ENCODE data around the gene ROCK2. TPM values are rescaled to one million over a fixed set of nuclear protein-coding genes. Genes with fewer than 3 reads are reported as not detected.

ROCK2 gene
- total and polyA plus RNA-seq, 2 of the 13 experiments (the other 11 are each of a cell fraction or from before 2014, with no cell fraction given), result 38.1 to 119 TPM

DNA sequence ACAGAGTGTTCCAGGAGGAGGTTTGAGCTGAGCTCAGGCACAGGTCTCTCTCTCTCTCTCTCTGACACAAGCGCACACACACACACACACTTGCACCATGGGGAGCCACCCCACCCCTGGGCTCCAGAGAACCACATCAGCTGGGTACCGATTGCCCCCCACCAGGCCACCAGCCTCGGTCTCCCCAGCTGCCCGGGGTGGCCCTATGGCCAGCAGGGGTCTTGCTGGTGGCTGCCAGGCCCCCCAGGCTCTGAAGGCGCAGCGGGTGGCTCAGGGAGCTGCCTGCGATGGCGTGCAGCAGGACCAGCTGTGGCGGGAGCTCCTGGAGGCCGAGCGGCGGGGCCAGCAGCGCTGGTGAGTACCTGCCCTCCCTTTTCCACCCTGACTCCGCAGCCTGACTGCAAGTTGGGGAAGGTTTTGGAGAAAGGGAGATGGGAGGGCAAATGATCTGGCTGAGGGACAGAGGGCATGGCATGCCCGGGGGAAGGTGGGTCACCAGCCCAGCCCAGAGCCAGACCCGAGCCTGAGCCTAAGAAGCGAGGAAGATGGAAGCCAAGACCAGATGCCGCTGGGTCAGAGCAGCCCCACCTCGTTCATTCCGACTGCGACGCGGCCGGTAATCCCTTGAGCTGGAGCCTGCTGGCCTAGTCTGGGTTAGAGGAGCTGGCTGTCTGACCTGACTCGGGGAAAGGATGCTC lies 211.0 kb downstream of the ROCK2 start (continued):
- TF ChIP-seq SIN3B (IDR thresholded peaks at IDR 0.05; ENCODE audit: low read length), result no peak
- TF ChIP-seq ZNF737 (CRISPR knock-in tag; IDR thresholded peaks at IDR 0.05; ENCODE audit: borderline replicate concordance), result no peak
- TF ChIP-seq ZNF567 (CRISPR knock-in tag; IDR thresholded peaks at IDR 0.05; ENCODE audit: borderline replicate concordance), result no peak
- no peak for TF ChIP-seq RXRB (CRISPR knock-in tag; IDR thresholded peaks at IDR 0.05; ENCODE audit: borderline replicate concordance)
- TF ChIP-seq NFE2L1 (CRISPR knock-in tag; IDR thresholded peaks at IDR 0.05; ENCODE audit: borderline replicate concordance), result no peak
- no peak for TF ChIP-seq ZNF563 (CRISPR knock-in tag; IDR thresholded peaks at IDR 0.05)
- no peak for TF ChIP-seq RELA (CRISPR knock-in tag; IDR thresholded peaks at IDR 0.05)
- TF ChIP-seq ZNF354B (CRISPR knock-in tag; IDR thresholded peaks at IDR 0.05), result no peak
- TF ChIP-seq NFIB (CRISPR knock-in tag; IDR thresholded peaks at IDR 0.05; ENCODE audit: borderline replicate concordance), result no peak
- TF ChIP-seq RFXANK (CRISPR knock-in tag; IDR thresholded peaks at IDR 0.05), result no peak
- TF ChIP-seq ZNF205 (CRISPR knock-in tag; IDR thresholded peaks at IDR 0.05), result peak; percentile 16; the same call in 1 of the 2 replicates
- TF ChIP-seq, protein P1, sequence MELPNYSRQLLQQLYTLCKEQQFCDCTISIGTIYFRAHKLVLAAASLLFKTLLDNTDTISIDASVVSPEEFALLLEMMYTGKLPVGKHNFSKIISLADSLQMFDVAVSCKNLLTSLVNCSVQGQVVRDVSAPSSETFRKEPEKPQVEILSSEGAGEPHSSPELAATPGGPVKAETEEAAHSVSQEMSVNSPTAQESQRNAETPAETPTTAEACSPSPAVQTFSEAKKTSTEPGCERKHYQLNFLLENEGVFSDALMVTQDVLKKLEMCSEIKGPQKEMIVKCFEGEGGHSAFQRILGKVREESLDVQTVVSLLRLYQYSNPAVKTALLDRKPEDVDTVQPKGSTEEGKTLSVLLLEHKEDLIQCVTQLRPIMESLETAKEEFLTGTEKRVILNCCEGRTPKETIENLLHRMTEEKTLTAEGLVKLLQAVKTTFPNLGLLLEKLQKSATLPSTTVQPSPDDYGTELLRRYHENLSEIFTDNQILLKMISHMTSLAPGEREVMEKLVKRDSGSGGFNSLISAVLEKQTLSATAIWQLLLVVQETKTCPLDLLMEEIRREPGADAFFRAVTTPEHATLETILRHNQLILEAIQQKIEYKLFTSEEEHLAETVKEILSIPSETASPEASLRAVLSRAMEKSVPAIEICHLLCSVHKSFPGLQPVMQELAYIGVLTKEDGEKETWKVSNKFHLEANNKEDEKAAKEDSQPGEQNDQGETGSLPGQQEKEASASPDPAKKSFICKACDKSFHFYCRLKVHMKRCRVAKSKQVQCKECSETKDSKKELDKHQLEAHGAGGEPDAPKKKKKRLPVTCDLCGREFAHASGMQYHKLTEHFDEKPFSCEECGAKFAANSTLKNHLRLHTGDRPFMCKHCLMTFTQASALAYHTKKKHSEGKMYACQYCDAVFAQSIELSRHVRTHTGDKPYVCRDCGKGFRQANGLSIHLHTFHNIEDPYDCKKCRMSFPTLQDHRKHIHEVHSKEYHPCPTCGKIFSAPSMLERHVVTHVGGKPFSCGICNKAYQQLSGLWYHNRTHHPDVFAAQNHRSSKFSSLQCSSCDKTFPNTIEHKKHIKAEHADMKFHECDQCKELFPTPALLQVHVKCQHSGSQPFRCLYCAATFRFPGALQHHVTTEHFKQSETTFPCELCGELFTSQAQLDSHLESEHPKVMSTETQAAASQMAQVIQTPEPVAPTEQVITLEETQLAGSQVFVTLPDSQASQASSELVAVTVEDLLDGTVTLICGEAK (IDR thresholded peaks at IDR 0.05), result no peak
- TF ChIP-seq, protein P1 (CRISPR knock-in tag; IDR thresholded peaks at IDR 0.05), result no peak
- no peak for TF ChIP-seq ZFAT (CRISPR knock-in tag; conservative IDR thresholded peaks at IDR 0.05)
- TF ChIP-seq ZNF101 (CRISPR knock-in tag; IDR thresholded peaks at IDR 0.05; ENCODE audit: borderline replicate concordance, low read depth), result no peak
- TF ChIP-seq CHD2 (IDR thresholded peaks at IDR 0.05; ENCODE audit: low read depth, low read length), result no peak
- no peak for TF ChIP-seq ZFP36L1 (CRISPR knock-in tag; IDR thresholded peaks at IDR 0.05)
- TF ChIP-seq ZNF772 (CRISPR knock-in tag; IDR thresholded peaks at IDR 0.05), result 0 out of 2 replicates have a peak, but pooled peaks have one; percentile 2

Measured in HepG2 (cell line).